Keratinocyte (primary cell): ENCODE measurements around the gene DCST1.

Experiments
- CTCF ChIP-seq, 3 experiments: IDR thresholded peaks in 1 of 3; conservative IDR thresholded peaks in 1 of 3; optimal IDR thresholded peaks in 1 of 3; 2 replicates in 2 of 3; 3 replicates in 1 of 3; pipeline versions ENCODE3 to v1.5.1; 2011; ENCODE audit warnings: low read length in 3 of 3, mild to moderate bottlenecking in 3 of 3, moderate library complexity in 2 of 3, control low read depth in 1 of 3, inconsistent platforms in 1 of 3; ENCODE audit not compliant: insufficient read depth in 2 of 3; ENCODE audit errors: extremely low read depth in 1 of 3
- EZH2 ChIP-seq: IDR thresholded peaks from one replicate; pipeline ENCODE4 v1.6.1; 2012; ENCODE audit warnings: inconsistent platforms, mild to moderate bottlenecking, low read length, moderate library complexity

DNA sequence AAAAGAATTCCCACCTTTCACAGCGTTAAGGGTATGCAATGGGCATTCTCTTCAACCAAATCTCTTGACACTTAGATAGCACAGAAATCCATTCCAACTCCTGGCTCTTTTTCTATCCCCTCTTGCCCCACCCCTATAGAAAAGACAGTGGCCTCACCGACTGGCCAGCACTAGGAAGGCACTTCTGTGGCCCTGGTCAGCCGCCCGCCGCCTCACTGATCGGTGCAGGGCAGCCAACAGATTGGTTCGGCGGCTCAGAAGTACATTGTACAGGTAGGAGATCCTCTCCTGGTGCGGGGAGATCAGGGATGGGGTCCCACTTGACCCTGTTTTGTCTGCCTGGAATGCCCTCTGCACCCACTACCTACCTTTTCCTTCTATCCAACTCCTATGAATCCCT is 9.3 kb upstream of the DCST1 start:
- TF ChIP-seq EZH2 (no peak), CTCF (optimal IDR thresholded peaks at IDR 0.05 in 1 of 3, IDR thresholded peaks at IDR 0.05 in 1 of 3, conservative IDR thresholded peaks at IDR 0.05 in 1 of 3; ENCODE audit: extremely low read depth in 1 of 3, insufficient read depth in 2 of 3, low read length in 3 of 3) (no peak)
